ENCODE data around the gene SOX6. TPM values are rescaled to one million over a fixed set of nuclear protein-coding genes. Genes with fewer than 3 reads are reported as not detected.

The SOX6 gene
- total RNA-seq, 2 donors from 2014 or later: 3.1 to 15.5 TPM

DNA sequence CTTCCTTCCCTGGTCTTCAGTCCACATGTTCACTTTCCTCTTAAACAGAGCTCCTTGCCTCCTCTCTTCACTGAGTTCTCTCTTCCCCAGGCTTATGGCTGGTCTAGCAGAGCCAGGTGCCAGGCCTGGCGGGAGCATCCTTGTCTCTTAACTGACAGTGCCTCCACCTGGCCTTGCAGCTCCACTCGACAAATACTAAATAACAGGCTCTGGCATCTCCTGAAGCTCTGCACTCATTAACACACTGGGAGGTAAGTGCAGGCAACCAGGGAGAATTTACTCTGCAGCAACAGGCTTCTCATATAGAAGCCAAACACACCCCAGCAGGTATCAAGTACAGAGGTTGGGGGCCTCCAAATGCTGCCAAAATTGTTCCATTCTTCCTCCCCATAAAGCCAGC, 438.1 kb downstream of the SOX6 start:
- WGBS: 65% methylated on average over 2 of the region's 2 CpGs
- Histone ChIP-seq H3K4me3 (no peak overlapping the region), H3K27me3 (replicated peaks; ENCODE audit: insufficient read depth) (no peaks in the 10 kb centered on the region), H3K36me3 (no peaks in the 10 kb centered on the region), H3K4me1 (replicated peaks) (no peaks in the 10 kb centered on the region), H3K27ac (no peak overlapping the region), H3K9me3 (no peaks in the 10 kb centered on the region)
- DNase-seq (ENCODE audit: low spot score): no peak
- TF ChIP-seq, protein P1, sequence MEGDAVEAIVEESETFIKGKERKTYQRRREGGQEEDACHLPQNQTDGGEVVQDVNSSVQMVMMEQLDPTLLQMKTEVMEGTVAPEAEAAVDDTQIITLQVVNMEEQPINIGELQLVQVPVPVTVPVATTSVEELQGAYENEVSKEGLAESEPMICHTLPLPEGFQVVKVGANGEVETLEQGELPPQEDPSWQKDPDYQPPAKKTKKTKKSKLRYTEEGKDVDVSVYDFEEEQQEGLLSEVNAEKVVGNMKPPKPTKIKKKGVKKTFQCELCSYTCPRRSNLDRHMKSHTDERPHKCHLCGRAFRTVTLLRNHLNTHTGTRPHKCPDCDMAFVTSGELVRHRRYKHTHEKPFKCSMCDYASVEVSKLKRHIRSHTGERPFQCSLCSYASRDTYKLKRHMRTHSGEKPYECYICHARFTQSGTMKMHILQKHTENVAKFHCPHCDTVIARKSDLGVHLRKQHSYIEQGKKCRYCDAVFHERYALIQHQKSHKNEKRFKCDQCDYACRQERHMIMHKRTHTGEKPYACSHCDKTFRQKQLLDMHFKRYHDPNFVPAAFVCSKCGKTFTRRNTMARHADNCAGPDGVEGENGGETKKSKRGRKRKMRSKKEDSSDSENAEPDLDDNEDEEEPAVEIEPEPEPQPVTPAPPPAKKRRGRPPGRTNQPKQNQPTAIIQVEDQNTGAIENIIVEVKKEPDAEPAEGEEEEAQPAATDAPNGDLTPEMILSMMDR (IDR thresholded peaks at IDR 0.05): no peak
- TF ChIP-seq POLR2A (IDR thresholded peaks at IDR 0.05) (no peak), POLR2AphosphoS5 (IDR thresholded peaks at IDR 0.05) (no peak)
- intact Hi-C loops (cut with DNase I): no loop called here

All from prostate gland (tissue), 2 donors.